Mesenteric fat pad (tissue), 1 donor: ENCODE data around the gene WDR82. TPM values are rescaled to one million over a fixed set of nuclear protein-coding genes. Genes with fewer than 3 reads are reported as not detected.

Experiments used
- DNase-seq: peaks from one replicate; pipeline ENCODE4 v3.0.0-alpha.2; 2020; ENCODE audit warnings: low spot score
- total RNA-seq: library from RNA; stranded (reverse); fragmentation: NEBNext Ultra II Directional; extraction: Animal tissue kit (Norgen Biotek cat#: 25700); gene quantifications from one replicate; pipeline ENCODE4 v1.2.1, GENCODE V29; 2021
- donor health status: DM: yes; HTN: yes; CAD: no.

WDR82 gene
- total RNA-seq, 1 donor from 2014 or later, result 52.7 TPM

GRCh38 chr3:52238761-52239701 lies 39.4 kb downstream of the WDR82 start, which contains the start of gene TWF2:
TWF2 (minus strand) TSS chr3:52239158; CDS start chr3:52239016, 142 bp downstream.
- peak; percentile 95 for DNase-seq

GRCh38 chr3:52238193-52238760 lies 40.2 kb downstream of the WDR82 start:
- DNase-seq, result no peak

GRCh38 chr3:52237657-52238172 lies 40.7 kb downstream of the WDR82 start:
- no peak for DNase-seq

- no peak for DNase-seq
These were observed 41.3 kb downstream of the WDR82 start for GRCh38 chr3:52237006-52237656.

GRCh38 chr3:52236424-52236886 lies 42.0 kb downstream of the WDR82 start:
- no peak for DNase-seq

- no peak for DNase-seq
These were observed 43.7 kb downstream of the WDR82 start for GRCh38 chr3:52234516-52235447.

- no peak for DNase-seq
These were observed 44.5 kb downstream of the WDR82 start for GRCh38 chr3:52233968-52234367.

GRCh38 chr3:52233108-52233591 lies 45.3 kb downstream of the WDR82 start:
- DNase-seq, result no peak

GRCh38 chr3:52232279-52233107 lies 46.0 kb downstream of the WDR82 start:
- no peak for DNase-seq

GRCh38 chr3:52231502-52232278 lies 46.8 kb downstream of the WDR82 start:
- DNase-seq, result no peak

GRCh38 chr3:52230889-52231499 lies 47.5 kb downstream of the WDR82 start:
- no peak for DNase-seq

GRCh38 chr3:52230461-52230860 lies 48.0 kb downstream of the WDR82 start:
- no peak for DNase-seq

- no peak for DNase-seq
These were observed 48.8 kb downstream of the WDR82 start for GRCh38 chr3:52229656-52230055.

- no peak for DNase-seq
These were observed 49.6 kb downstream of the WDR82 start for GRCh38 chr3:52228751-52229291.

- DNase-seq, result no peak
These were observed 50.2 kb downstream of the WDR82 start for GRCh38 chr3:52228266-52228665.

GRCh38 chr3:52227766-52228165 lies 50.7 kb downstream of the WDR82 start:
- no peak for DNase-seq

GRCh38 chr3:52227117-52227516 lies 51.3 kb downstream of the WDR82 start:
- no peak for DNase-seq
